ENCODE measurements around the gene CNPY4. TPM values are rescaled to one million over a fixed set of nuclear protein-coding genes. Genes with fewer than 3 reads are reported as not detected.

CNPY4 gene
- total RNA-seq, 4 donors from 2014 or later: 0.87 to 5.3 (median 3.1) TPM

- Histone ChIP-seq H3K4me3 (peak within 1 kb of the TSS; percentile 51 to 94 (median 76)), H3K27me3 (no peaks in the 10 kb centered on the region), H3K36me3 (peaks cover 22 to 67% (median 46%) of the 10 kb centered on the region in 3 donors), H3K4me1 (peaks cover 12 to 40% (median 12%) of the 10 kb centered on the region in 3 donors), H3K27ac (peak within 1 kb of the TSS; percentile 91 to 99 (median 98)), H3K9me3 (no peaks in the 10 kb centered on the region)
- peak; percentile 89 for DNase-seq
- peak in 1 of 4 donors; percentile 28 for TF ChIP-seq POLR2A (IDR thresholded peaks at IDR 0.05)
- TF ChIP-seq, protein P1, sequence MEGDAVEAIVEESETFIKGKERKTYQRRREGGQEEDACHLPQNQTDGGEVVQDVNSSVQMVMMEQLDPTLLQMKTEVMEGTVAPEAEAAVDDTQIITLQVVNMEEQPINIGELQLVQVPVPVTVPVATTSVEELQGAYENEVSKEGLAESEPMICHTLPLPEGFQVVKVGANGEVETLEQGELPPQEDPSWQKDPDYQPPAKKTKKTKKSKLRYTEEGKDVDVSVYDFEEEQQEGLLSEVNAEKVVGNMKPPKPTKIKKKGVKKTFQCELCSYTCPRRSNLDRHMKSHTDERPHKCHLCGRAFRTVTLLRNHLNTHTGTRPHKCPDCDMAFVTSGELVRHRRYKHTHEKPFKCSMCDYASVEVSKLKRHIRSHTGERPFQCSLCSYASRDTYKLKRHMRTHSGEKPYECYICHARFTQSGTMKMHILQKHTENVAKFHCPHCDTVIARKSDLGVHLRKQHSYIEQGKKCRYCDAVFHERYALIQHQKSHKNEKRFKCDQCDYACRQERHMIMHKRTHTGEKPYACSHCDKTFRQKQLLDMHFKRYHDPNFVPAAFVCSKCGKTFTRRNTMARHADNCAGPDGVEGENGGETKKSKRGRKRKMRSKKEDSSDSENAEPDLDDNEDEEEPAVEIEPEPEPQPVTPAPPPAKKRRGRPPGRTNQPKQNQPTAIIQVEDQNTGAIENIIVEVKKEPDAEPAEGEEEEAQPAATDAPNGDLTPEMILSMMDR (IDR thresholded peaks at IDR 0.05): peak in 2 of 6 experiments; percentile 2 to 6
- WGBS, 2 donors: 0 to 2% methylated on average over 4 to 18 of the region's 80 CpGs
- intact Hi-C loops (cut with DNase I): no loop called here
Observed at GRCh38 chr7:100101016-100101862, 18.2 kb upstream of the CNPY4 start, which contains the start of the genes AP4M1 and MCM7. TSS of gene AP4M1 (plus strand) at chr7:100101643. CDS start at chr7:100101715, 72 bp downstream. TSS of gene MCM7 (minus strand) at chr7:100101397. CDS start at chr7:100101294, 103 bp downstream.

DNA sequence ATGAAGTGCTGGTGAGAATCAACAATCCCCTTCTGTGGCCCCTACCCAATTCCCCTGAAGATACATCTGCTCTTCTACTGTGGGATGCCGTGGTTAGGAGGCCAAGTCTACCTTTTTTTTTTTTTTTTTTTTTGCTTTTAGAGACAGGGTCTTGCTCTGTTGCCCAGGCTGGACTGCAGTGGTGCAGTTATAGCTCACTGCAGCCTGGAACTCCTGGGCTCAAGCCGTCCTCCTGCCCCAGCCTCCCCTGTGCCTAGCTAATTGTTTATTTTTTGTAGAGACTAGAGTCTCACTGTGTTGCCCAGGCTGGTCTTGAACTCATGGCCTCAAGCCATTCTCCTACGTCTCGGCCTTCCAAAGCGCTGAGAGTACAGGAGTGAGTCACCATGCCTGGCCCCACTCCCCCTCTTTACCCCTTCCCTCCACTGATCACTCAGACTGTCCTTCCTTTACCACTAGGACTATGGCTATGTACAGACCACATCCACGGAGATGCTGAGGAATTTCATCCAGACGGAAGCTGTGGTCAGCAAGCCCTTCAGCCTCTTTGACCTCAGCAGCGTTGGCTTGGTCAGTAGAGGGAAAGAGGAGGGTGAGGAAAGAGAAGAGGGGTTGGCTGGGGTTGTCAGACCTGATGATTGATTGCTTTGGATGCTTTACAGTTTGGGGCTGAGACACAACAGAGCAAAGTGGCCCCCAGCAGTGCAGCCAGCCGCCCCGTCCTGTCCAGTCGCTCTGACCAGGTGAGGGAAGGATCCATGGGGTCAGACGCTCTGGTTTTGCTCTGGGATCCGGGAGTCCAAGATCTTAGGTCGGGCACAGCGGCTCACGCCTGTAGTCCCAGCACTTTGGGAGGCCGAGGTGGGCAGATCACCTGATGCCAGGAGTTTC, 16.2 kb upstream of the CNPY4 start:
- Histone ChIP-seq H3K27me3 (no peaks in the 10 kb centered on the region), H3K27ac (no peak overlapping the region), H3K9me3 (no peaks in the 10 kb centered on the region), H3K36me3 (peaks cover 24 to 67% (median 30%) of the 10 kb centered on the region in 3 donors), H3K4me3 (no peak overlapping the region), H3K4me1 (peaks cover 12 to 35% (median 12%) of the 10 kb centered on the region in 3 donors)
- intact Hi-C loops (cut with DNase I): no loop called here
- no peak for TF ChIP-seq POLR2A (IDR thresholded peaks at IDR 0.05)
- TF ChIP-seq, protein P1 (IDR thresholded peaks at IDR 0.05): no peak
- no peak for DNase-seq
- 78 to 83% methylated on average over 9 to 13 of the region's 17 CpGs for WGBS, 2 donors

DNA sequence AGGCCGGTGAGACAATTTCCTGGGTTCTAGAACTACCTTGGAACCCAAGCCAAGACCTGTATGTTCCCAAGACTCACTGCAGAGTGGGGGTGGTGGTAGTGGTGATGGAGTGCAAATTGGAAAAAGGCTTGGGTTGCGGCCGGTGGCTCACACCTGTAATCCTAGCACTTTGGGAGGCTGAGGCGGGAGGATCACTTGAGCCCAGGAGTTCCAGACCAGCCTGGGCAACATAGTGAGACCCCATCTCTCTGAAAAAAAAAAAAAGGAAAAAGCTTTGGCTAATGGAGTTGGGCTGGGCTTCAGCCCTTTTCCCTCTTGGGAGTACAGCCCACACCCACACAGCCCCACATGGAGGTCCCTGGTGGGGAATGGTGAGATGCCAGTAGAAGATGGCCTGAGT, 13.9 kb upstream of the CNPY4 start:
- Histone ChIP-seq H3K27ac (no peak overlapping the region), H3K4me3 (no peak overlapping the region), H3K27me3 (no peaks in the 10 kb centered on the region), H3K9me3 (no peaks in the 10 kb centered on the region), H3K36me3 (peaks cover 23 to 76% (median 28%) of the 10 kb centered on the region in 3 donors), H3K4me1 (peaks cover 4 to 15% (median 4%) of the 10 kb centered on the region in 3 donors)
- TF ChIP-seq POLR2A (IDR thresholded peaks at IDR 0.05): no peak
- TF ChIP-seq, protein P1 (IDR thresholded peaks at IDR 0.05): no peak
- no peak for DNase-seq
- intact Hi-C loops (cut with DNase I): no loop called here
- 89 to 94% methylated on average over 3 to 4 of the region's 4 CpGs for WGBS, 2 donors

GRCh38 chr7:100106633-100107032, 12.8 kb upstream of the CNPY4 start:
- Histone ChIP-seq H3K4me1 (peaks cover 4 to 11% (median 4%) of the 10 kb centered on the region in 3 donors), H3K27me3 (no peaks in the 10 kb centered on the region), H3K36me3 (peaks cover 23 to 87% (median 31%) of the 10 kb centered on the region in 3 donors), H3K4me3 (no peak overlapping the region), H3K27ac (no peak overlapping the region), H3K9me3 (no peaks in the 10 kb centered on the region)
- no peak for TF ChIP-seq POLR2A (IDR thresholded peaks at IDR 0.05)
- TF ChIP-seq, protein P1 (IDR thresholded peaks at IDR 0.05): no peak
- no peak for DNase-seq
- WGBS, 2 donors: 78% methylated on average over 7 of the region's 17 CpGs; no CpG with 5 or more reads in 1 of the 2 donors
- intact Hi-C loops (cut with DNase I): no loop called here

Measured in esophagus squamous epithelium (tissue), 5 donors.